VCaP (cell line): ENCODE data around the gene LINC00632.
A peak's percentile ranks its signal among the peaks of the same experiment; 100 is the strongest.

Experiments
- H3K27ac ChIP-seq: fragments of 450-650 bp; 2 replicates; pipeline ENCODE4 v1.5.1; 2017
- CTCF ChIP-seq: fragments of 450-650 bp; conservative IDR thresholded peaks from 2 replicates; pipeline ENCODE4 v1.5.1; 2017; ENCODE audit warnings: mild to moderate bottlenecking, moderate library complexity

The LINC00632 gene

GRCh38 chrX:140724736-140725135 is 15.2 kb downstream of the LINC00632 start:
- no peak for TF ChIP-seq CTCF
- no peak overlapping the region for H3K27ac ChIP-seq

GRCh38 chrX:140725500-140725899 is 15.9 kb downstream of the LINC00632 start:
- no peak for TF ChIP-seq CTCF

GRCh38 chrX:140733766-140734342 is 24.3 kb downstream of the LINC00632 start:
- H3K27ac ChIP-seq = no peak overlapping the region
- peak; percentile 81 for TF ChIP-seq CTCF

More at GRCh38 chrX:140725500-140725899, 15.9 kb downstream of the LINC00632 start:
- no peak overlapping the region for H3K27ac ChIP-seq

- H3K27ac ChIP-seq = no peak overlapping the region
- no peak for TF ChIP-seq CTCF
These were observed 34.5 kb downstream of the LINC00632 start for GRCh38 chrX:140744085-140744484.

GRCh38 chrX:140756941-140757340 is 47.4 kb downstream of the LINC00632 start:
- TF ChIP-seq CTCF = no peak
- H3K27ac ChIP-seq = no peak overlapping the region

GRCh38 chrX:140762061-140762460 is 52.5 kb downstream of the LINC00632 start:
- no peak overlapping the region for H3K27ac ChIP-seq
- peak; percentile 81 for TF ChIP-seq CTCF

- no peak for TF ChIP-seq CTCF
- no peak overlapping the region for H3K27ac ChIP-seq
These were observed 54.9 kb downstream of the LINC00632 start for GRCh38 chrX:140764401-140764919.
